Left ventricle myocardium superior (tissue), 1 donor: ENCODE measurements around the gene FAM3B. TPM values are rescaled to one million over a fixed set of nuclear protein-coding genes. Genes with fewer than 3 reads are reported as not detected.
"Not testable (repeated sequence)": the region's sequence is repeated elsewhere in the genome, so short reads cannot be mapped to it uniquely, and the experiment has no call there.

ENCODE experiments used
- ATAC-seq: fragments of 200-7000 bp; cut with Tn5 transposase; one replicate; pipeline ENCODE4 v1.9.1; 2020; ENCODE audit warnings: mild to moderate bottlenecking, moderate library complexity
- DNase-seq: peaks from one replicate; pipeline ENCODE4 v3.0.0-alpha.2; 2020
- intact Hi-C: fragments of 100-400 bp; cut with micrococcal nuclease; formaldehyde crosslinking; loops from one replicate; pipeline ENCODE4 v1.11.0; 2022
- long read RNA-seq: library from polyadenylated mRNA; unstranded; transcript quantifications from one replicate; pipeline ENCODE4 v2.0.0, GENCODE V29; 2021
- total RNA-seq: library from RNA; stranded (reverse); fragmentation: NEBNext Ultra II Directional; extraction: Animal tissue kit (Norgen Biotek cat#: 25700); gene quantifications from one replicate; pipeline ENCODE4 v1.2.1, GENCODE V29; 2021
- donor health status: DM: no; HTN: yes; CAD: no; lungs with severe emphysema.

The FAM3B gene
- total RNA-seq: not detected
- long read RNA-seq: 0 reads

DNA sequence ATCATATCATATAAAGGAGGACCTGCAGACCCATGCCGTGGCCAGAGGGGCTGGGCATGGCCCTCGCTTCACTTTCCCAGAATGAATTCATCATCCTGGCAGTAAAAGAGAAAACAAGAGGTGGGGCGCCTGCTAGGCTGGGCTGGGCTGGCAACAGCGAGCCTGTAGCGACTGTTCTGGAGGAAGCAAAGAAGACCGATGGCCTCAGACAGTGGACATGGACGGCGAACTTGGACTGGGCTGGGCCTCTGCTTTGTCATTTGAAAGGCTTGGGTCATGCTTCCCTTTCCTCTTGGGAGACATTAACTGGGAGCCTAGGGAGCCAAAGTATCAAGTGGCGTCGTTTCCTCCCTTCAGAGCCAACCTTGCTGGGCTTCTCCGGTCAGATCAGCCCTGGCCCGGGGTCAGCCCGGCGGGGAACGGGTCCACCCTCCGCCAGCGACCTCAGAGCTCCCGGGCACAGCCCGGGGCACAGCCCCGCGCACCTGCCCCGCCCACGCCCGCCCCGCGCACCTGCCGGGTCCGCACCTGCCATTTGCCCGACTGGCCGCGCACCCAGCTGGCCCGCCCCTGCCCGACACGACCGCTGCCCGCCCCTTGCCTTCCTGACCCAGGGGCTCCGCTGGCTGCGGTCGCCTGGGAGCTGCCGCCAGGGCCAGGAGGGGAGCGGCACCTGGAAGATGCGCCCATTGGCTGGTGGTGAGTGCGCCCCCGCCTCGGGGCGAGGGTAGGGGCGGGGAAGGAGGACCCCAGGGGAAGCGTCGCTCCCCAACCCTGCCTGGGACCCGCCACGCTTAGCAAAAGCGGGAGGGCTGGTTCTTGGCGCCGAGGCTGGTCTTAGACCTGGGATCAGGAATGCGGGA lies at the start of gene FAM3B:
Gene FAM3B (plus strand): TSS at position 602 of the 863 bp plus-strand sequence. CDS start 79 bp downstream, at position 681.
- intact Hi-C loops: no loop called here
- ATAC-seq (peak; percentile 25), DNase-seq (no peak)

GRCh38 chr21:41267346-41267745 lies 49.3 kb upstream of the FAM3B start:
- intact Hi-C loops: no loop called here
- DNase-seq (no peak), ATAC-seq (peak; percentile 23)

- intact Hi-C loops: no loop called here
- DNase-seq: no peak
- ATAC-seq: no peak
Measured at GRCh38 chr21:41269535-41269934, 47.1 kb upstream of the FAM3B start.

- DNase-seq: no peak
- ATAC-seq: no peak
- intact Hi-C loops: no loop called here
Measured at GRCh38 chr21:41277196-41277595, 39.4 kb upstream of the FAM3B start.

DNA sequence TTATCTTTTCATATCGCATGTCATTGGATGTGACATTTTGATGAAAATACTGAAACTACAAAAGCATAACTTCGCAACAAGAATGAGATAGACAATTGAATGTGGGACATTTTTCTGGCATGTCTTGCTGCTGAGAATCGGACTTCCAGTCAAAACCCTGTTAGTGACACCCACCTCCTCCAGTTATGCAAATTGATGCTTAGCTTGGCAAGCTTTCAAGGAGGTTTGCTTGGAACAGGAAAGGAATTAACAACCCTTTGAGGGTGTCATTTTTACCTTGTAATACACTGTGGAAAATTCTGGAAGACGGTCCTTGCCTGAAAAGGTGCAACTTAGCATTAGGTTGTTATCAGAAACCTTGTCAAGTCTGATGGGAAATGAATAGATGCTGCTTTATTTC lies 38.8 kb upstream of the FAM3B start:
- DNase-seq (no peak), ATAC-seq (no peak)
- intact Hi-C loops: no loop called here

- peak; percentile 78 for ATAC-seq
- intact Hi-C loops: no loop called here
- no peak for DNase-seq
Measured at GRCh38 chr21:41280115-41280919, 36.3 kb upstream of the FAM3B start.

GRCh38 chr21:41282412-41282811 lies 34.2 kb upstream of the FAM3B start:
- no peak for ATAC-seq
- DNase-seq: no peak
- intact Hi-C loops: no loop called here

GRCh38 chr21:41283211-41283818 lies 33.3 kb upstream of the FAM3B start:
- intact Hi-C loops: no loop called here
- peak; percentile 88 for ATAC-seq
- DNase-seq: no peak

DNA sequence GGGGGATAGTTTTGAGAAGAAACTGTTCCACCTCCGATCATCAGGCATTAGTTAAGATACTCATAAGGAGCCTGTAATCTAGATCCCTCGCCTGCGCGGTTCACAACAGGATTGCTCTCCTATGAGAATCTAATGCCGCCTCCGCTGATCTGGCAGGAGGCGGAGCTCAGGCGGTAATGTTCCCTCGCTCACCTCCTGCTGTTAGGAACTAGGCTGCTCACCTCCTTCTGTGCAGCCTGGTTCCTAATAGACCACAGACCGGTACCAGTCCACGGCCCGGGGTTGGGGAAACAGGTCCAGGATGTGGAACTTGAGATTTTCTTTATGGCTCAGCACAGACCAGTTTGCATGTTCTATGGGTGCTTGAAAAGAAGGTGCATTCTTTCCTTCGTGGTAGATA lies 27.2 kb upstream of the FAM3B start:
- ATAC-seq (no peak), DNase-seq (no peak)
- intact Hi-C loops: loop anchor here (5.0 kb wide), 1 partner anchor 173 kb away; no protein-coding TSS in a partner anchor

DNA sequence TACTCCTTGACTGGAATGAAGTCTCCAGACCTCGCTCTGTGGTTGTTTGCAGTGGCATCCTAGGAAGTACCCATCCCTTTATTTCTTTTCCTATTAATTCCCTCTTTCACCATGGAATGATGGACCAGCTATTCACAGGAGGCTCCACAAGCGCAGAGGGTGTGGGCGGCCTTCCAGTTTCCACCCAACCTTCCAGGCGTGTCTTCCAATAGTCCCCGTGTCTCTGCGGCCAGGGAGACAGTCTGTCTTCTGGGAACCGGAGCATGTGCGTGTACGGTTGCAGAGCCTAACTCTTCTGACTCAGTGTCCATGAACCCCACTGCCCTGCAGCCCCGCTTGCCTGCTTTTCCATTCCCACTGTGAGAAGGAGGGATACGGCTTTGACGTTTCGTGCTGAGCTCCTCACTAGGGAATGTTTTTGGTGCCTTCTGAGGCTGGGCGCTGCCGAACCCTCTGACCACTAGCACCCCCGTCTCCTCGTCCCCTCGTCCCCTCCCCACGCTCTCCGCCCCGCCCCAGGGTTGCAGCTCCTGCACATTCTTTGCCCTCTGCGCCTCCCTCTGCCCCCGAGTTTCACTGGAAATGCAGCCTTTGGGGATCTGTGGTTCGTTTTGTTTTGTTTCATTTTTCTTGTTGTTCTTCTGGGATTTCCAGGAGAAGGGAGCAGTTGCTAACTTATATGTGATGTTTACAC lies 26.3 kb upstream of the FAM3B start:
- ATAC-seq: no peak
- intact Hi-C loops: no loop called here
- DNase-seq: no peak

DNA sequence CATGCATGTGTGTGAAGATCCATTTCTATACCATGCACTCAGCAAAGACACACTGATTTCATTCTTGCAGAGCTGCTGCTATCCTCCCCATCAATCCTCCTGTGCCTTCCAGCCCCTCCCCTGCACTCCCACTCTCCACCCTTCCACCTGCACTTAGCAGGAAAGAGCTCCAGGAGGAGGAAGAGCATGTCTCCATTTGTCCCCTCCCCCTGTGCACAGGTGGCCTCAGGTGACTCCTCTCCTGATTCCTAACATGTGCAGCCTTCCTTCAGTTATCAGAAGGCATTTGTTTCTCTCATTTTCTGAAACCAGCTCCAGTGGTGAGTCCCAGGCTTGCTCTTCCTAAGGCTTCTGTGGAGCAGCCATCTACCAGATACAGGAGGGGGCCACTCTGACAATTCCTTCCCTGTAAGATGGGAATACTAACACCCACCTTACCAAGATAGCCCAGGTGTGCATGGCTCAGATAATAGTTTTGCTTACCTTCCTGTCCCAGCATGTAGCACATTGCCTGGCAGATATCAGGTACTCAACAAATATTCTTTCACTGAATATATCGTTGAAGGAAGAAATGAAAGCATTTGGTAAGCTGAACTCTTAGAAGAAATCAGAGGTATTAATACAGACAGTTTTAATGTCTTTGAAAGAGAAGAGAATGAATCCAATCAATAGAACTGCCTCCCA lies 21.9 kb upstream of the FAM3B start:
- DNase-seq: no peak
- ATAC-seq: no peak
- intact Hi-C loops: no loop called here

- no peak for ATAC-seq
Measured at GRCh38 chr21:41295721-41296254, 20.8 kb upstream of the FAM3B start.

DNA sequence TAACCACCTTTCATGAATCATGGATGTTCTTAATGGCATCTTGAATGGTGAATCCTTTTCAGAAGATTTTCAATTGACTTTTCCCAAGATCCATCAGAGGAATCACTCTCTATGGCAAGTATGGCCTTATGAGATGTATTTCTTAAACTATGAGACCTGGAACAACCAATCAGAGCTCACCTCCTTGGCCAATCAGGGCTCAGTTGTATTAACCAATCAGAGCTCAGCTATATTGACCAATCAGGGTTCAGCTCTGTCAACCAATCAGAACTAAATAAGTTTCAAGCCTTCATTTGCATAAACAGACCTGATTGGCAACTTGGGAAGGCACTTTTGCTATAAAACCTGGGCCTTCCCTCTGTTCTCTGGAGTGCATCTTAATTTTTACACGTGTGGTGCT lies 13.6 kb upstream of the FAM3B start:
- ATAC-seq (no peak), DNase-seq (no peak)
- intact Hi-C loops: no loop called here

More at GRCh38 chr21:41295721-41296254, 20.8 kb upstream of the FAM3B start:
- DNase-seq: no peak
- intact Hi-C loops: no loop called here

GRCh38 chr21:41304068-41304720 lies 12.4 kb upstream of the FAM3B start:
- ATAC-seq (no peak), DNase-seq (no peak)
- intact Hi-C loops: no loop called here

DNA sequence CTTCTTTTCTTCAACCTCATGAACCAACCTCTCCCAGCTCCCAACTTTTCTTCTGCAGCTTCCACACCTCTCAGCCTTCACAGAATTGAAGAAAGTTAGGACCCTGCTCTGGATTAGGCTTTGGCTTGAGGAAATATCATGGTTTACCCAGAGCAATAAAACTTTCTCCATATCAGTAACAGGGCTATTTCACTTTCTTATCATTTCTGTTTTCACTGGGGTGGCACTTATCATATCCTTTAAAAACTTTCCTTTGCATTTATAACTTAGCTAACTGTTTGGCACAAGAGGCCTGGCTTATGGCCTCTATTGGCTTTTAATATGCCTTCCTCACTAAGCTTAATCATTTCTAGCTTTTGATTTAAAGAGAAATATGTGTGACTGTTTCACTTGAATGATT lies 9.4 kb upstream of the FAM3B start:
- no peak for DNase-seq
- no peak for ATAC-seq
- intact Hi-C loops: no loop called here

GRCh38 chr21:41313285-41314164 lies 3.1 kb upstream of the FAM3B start:
- ATAC-seq, DNase-seq, intact Hi-C loops: not testable (repeated sequence)

DNA sequence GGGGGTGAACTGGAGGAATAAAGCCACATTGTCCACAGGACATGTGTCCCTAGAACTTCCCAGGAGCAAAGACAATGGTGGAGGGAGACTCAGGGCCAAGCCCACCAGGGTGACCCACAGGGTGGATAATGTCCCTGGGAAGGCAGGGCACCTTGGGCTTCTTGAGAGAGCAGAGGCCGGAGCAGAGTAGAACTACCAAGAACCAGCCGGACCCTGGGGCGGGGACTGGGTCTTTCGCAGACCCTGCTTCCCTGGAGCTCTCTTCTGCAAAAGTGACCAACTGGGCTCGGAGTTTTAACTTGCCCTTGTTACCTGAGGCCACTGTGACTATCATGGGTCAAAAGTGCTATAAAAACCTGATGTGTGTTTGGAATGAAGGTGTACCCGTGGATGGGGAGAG lies 875 bp upstream of the FAM3B start:
- ATAC-seq: no peak
- intact Hi-C loops: no loop called here
- no peak for DNase-seq
